GM21723 (cell line): Measurements from ENCODE around the gene PRR5L.
A peak's percentile ranks its signal among the peaks of the same experiment; 100 is the strongest.
"Not testable (repeated sequence)": the region's sequence is repeated elsewhere in the genome, so short reads cannot be mapped to it uniquely, and the experiment has no call there.

ENCODE experiments used
- ATAC-seq: cut with Tn5 transposase; IDR thresholded peaks from one replicate; pipeline ENCODE4 v1.9.1; 2021; ENCODE audit warnings: mild to moderate bottlenecking, moderate library complexity; ENCODE audit not compliant: unreplicated experiment

Gene PRR5L

DNA sequence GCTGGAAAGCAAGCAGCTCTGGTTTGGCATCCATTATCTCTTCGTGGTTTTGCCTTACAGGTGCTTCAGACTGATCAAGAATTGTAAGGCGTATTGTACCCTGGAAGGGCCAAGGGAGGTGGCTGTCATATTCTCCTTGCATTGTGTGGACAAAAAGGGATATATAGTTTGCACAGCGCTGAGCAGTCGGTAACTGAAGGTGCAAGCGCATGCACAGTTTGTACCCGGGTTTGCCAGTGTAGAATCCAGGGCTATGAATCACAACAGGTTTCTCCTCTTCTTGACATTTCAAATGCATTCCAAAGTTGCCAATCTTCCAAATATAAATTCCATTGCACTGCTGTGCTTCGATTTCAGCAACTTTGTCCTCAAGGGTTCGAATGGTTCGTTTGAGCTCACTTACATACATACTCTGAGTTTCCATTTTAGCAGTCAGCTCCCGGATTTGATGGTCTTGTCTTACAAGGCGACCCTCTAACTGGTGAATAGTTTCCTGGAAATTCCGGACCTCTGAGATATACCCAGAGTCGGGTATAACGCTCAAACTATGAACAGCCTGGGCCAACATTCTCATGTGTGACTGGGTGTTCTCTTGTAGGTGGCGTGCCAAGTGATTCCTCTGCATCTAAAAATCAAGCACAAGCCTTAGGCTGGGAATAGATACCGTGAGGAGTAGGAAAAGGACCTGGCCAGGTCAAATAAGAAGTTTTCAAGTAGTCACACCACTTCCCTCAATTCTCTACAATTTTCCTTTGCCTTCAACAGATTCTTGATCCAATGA lies 194.1 kb downstream of the PRR5L start:
- ATAC-seq: no peak

GRCh38 chr11:36492724-36493304 lies 196.7 kb downstream of the PRR5L start:
- no peak for ATAC-seq

- ATAC-seq: no peak
Observed at GRCh38 chr11:36493332-36493731, 197.2 kb downstream of the PRR5L start.

DNA sequence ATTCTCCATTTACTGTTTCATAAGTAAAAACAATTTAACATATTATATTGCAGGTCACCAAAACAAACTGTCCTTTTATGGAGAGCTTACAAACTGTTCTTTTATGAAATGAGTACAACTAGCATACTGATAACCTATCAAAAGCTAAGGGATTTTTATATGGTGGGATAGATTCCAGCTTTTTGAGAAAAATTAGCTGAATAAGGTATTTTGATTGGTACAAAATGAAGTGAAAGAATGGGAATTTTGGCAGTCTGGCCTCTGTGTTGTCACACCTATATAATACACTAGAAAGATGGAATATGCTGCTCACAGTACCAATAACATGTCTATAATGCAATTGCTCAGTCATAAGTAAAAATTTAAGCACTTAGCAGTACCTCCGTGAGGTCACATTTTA lies 202.6 kb downstream of the PRR5L start:
- ATAC-seq: no peak

GRCh38 chr11:36499315-36499714 lies 203.2 kb downstream of the PRR5L start:
- ATAC-seq: no peak

GRCh38 chr11:36500315-36500721 lies 204.2 kb downstream of the PRR5L start:
- ATAC-seq: peak; percentile 90

DNA sequence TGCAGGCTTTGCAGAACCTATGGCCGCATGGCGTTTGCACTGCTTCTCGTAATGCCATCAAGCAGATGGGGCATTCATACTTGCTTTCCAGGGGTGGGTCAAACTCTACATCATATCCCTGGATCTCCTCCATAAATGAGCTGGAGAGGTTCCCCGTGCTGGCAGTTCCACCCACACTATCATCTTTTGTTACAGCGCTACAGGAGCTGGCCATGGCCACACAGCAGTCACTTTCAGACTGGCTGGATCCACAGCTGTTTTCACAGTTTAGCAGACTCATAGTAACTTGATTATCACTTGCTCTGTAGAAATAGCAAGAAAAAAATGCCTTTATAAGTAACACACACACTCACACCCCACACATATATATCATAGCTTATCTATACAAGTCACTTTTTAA lies 205.1 kb downstream of the PRR5L start:
- ATAC-seq: no peak

GRCh38 chr11:36507824-36508489 lies 211.9 kb downstream of the PRR5L start:
- ATAC-seq: no peak

- ATAC-seq: no peak
Observed at GRCh38 chr11:36508743-36509142, 212.7 kb downstream of the PRR5L start.

DNA sequence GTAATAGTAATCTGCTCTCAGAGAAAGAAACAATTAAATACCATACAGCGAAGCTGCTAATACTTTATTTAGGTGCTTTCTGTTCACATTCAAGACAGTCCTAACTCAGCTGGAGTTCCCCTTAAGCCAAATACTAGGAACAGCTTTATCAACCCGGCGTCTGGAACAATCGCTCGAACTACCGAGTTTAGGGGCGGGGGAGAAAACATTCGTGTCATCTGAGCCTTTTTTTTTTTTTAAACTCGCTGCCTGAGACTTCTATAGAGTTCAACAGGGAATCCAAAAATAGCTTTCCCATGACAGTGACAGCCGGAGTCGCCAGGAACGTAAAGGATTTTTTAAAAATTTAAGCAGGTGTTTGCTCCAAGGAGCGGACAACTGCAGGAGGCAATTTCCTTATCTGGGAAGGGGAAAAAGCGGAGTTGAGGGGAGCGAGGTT lies 213.1 kb downstream of the PRR5L start:
- peak; percentile 24 for ATAC-seq

- peak; percentile 97 for ATAC-seq
Observed at GRCh38 chr11:36509694-36510593, 213.9 kb downstream of the PRR5L start, which contains the start of gene TRAF6. Gene TRAF6 (minus strand): TSS chr11:36510272. CDS start chr11:36501515, 8,757 bp downstream.

- ATAC-seq: no peak
Observed at GRCh38 chr11:36510594-36510942, 214.5 kb downstream of the PRR5L start.

DNA sequence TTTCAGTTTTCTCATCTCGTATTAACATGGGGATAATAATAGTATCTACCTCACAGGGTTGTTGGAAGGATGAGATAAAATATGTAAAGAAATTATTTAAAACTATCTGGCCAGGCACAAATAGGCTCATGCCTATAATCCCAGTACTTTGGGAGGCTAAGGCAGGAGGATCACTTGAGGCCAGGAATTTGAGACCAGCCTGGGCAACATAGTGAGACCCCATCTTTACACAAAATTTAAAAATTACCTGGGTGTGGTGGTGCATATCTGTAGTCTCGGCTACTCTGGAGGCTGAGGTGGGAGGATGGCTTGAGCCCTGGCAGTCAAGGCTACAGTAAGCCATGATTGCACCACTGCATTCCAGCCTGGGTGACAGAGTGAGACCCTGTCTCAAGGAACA lies 215.0 kb downstream of the PRR5L start:
- not testable (repeated sequence) for ATAC-seq

DNA sequence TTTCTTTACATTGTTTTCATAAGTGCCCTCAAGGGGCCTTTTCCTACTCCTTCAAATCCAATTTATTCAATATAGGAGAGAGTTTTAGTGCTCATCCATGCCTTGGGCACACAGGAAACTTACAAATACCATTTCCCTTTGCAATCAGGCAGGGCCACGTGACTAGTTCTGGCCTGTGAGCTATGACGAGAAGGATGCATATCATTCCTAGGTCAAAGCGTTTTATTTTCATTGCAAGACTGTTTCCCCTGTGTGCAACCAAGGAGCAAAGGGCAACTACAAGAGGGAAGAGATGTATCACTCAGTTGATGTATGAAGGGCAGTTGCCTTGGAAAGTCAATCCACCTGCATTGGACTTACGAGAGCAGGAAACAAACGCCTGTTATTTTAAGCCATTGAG lies 215.9 kb downstream of the PRR5L start:
- no peak for ATAC-seq

- ATAC-seq: no peak
Observed at GRCh38 chr11:36513965-36514364, 217.9 kb downstream of the PRR5L start.
